GM19023 (cell line): ENCODE data around the gene MYRF.

Experiments
- ATAC-seq: cut with Tn5 transposase; IDR thresholded peaks from one replicate; pipeline ENCODE4 v1.9.1; 2021; ENCODE audit warnings: mild to moderate bottlenecking, moderate library complexity; ENCODE audit not compliant: unreplicated experiment

The MYRF gene

GRCh38 chr11:61752117-61752924, at the start of gene MYRF:
Gene MYRF (plus strand): TSS chr11:61752636. CDS start chr11:61752745, 109 bp downstream.
- ATAC-seq = peak; percentile 41

- ATAC-seq = no peak
These were observed 49.6 kb upstream of the MYRF start for GRCh38 chr11:61702701-61703312.

GRCh38 chr11:61704838-61705237, 47.6 kb upstream of the MYRF start:
- no peak for ATAC-seq

GRCh38 chr11:61706452-61707400, 45.7 kb upstream of the MYRF start:
- ATAC-seq = no peak

- no peak for ATAC-seq
These were observed 44.9 kb upstream of the MYRF start for GRCh38 chr11:61707574-61707973.

GRCh38 chr11:61709110-61709509, 43.3 kb upstream of the MYRF start:
- no peak for ATAC-seq

GRCh38 chr11:61709572-61709971, 42.9 kb upstream of the MYRF start:
- no peak for ATAC-seq

- no peak for ATAC-seq
These were observed 42.4 kb upstream of the MYRF start for GRCh38 chr11:61710019-61710418.

- ATAC-seq = no peak
These were observed 41.4 kb upstream of the MYRF start for GRCh38 chr11:61711037-61711436.

- no peak for ATAC-seq
These were observed 40.9 kb upstream of the MYRF start for GRCh38 chr11:61711498-61711897.

GRCh38 chr11:61712314-61712713, 40.1 kb upstream of the MYRF start:
- no peak for ATAC-seq

GRCh38 chr11:61712846-61713245, 39.6 kb upstream of the MYRF start:
- no peak for ATAC-seq

- ATAC-seq = no peak
These were observed 39.0 kb upstream of the MYRF start for GRCh38 chr11:61713464-61713863.

- no peak for ATAC-seq
These were observed 38.5 kb upstream of the MYRF start for GRCh38 chr11:61713906-61714305.

- no peak for ATAC-seq
These were observed 38.1 kb upstream of the MYRF start for GRCh38 chr11:61714316-61714715.

GRCh38 chr11:61714916-61715315, 37.5 kb upstream of the MYRF start:
- ATAC-seq = no peak

GRCh38 chr11:61715867-61716266, 36.6 kb upstream of the MYRF start:
- no peak for ATAC-seq

- ATAC-seq = no peak
These were observed 35.8 kb upstream of the MYRF start for GRCh38 chr11:61716478-61717285.

GRCh38 chr11:61717286-61718033, 35.0 kb upstream of the MYRF start:
- no peak for ATAC-seq

GRCh38 chr11:61718046-61718531, 34.3 kb upstream of the MYRF start:
- no peak for ATAC-seq
